IPS-18a (cell line): ENCODE measurements around the gene CFAP61.
"Not testable (repeated sequence)": the region's sequence is repeated elsewhere in the genome, so short reads cannot be mapped to it uniquely, and the experiment has no call there.

ENCODE experiments used
- H3K27ac ChIP-seq: one replicate; pipeline ENCODE4 v1.5.1; 2013; ENCODE audit warnings: low read length
- H3K27me3 ChIP-seq: one replicate; pipeline ENCODE4 v1.6.1; 2013; ENCODE audit warnings: mild to moderate bottlenecking, low read length; ENCODE audit not compliant: control insufficient read depth, insufficient read depth
- H3K36me3 ChIP-seq: one replicate; pipeline ENCODE4 v1.6.1; 2013; ENCODE audit warnings: low read depth, low read length; ENCODE audit not compliant: control insufficient read depth
- H3K4me1 ChIP-seq: one replicate; pipeline ENCODE4 v1.6.1; 2013; ENCODE audit warnings: low read depth, low read length; ENCODE audit not compliant: control insufficient read depth
- H3K4me3 ChIP-seq: one replicate; pipeline ENCODE4 v1.5.1; 2013; ENCODE audit warnings: low read length
- H3K9ac ChIP-seq: one replicate; pipeline ENCODE4 v1.6.1; 2013; ENCODE audit warnings: mild to moderate bottlenecking, low read length, moderate library complexity
- H3K9me3 ChIP-seq: one replicate; pipeline ENCODE4 v1.6.1; 2013; ENCODE audit warnings: low read depth, low read length; ENCODE audit not compliant: control insufficient read depth

The CFAP61 gene

GRCh38 chr20:20215976-20216727 lies 163.8 kb downstream of the CFAP61 start:
- no peak overlapping the region for H3K27ac ChIP-seq
- H3K4me3 ChIP-seq: no peak overlapping the region
- H3K27me3 ChIP-seq: no peaks in the 10 kb centered on the region
- no peaks in the 10 kb centered on the region for H3K36me3 ChIP-seq
- no peak overlapping the region for H3K9ac ChIP-seq
- peaks cover 6% of the 10 kb centered on the region for H3K9me3 ChIP-seq
- H3K4me1 ChIP-seq: peaks cover 9% of the 10 kb centered on the region

GRCh38 chr20:20216941-20217340 lies 164.6 kb downstream of the CFAP61 start:
- H3K9ac ChIP-seq: no peak overlapping the region
- no peak overlapping the region for H3K27ac ChIP-seq
- H3K9me3 ChIP-seq: peaks cover 6% of the 10 kb centered on the region
- H3K36me3 ChIP-seq: no peaks in the 10 kb centered on the region
- no peak overlapping the region for H3K4me3 ChIP-seq
- no peaks in the 10 kb centered on the region for H3K27me3 ChIP-seq
- H3K4me1 ChIP-seq: peaks cover 9% of the 10 kb centered on the region

GRCh38 chr20:20217621-20218020 lies 165.3 kb downstream of the CFAP61 start:
- Histone ChIP-seq H3K4me1 (peaks cover 9% of the 10 kb centered on the region), H3K27me3 (no peaks in the 10 kb centered on the region), H3K27ac (no peak overlapping the region), H3K4me3 (no peak overlapping the region), H3K36me3 (no peaks in the 10 kb centered on the region), H3K9ac (no peak overlapping the region), H3K9me3 (peaks cover 6% of the 10 kb centered on the region)

GRCh38 chr20:20218106-20218505 lies 165.8 kb downstream of the CFAP61 start:
- H3K27ac ChIP-seq, H3K9ac ChIP-seq, H3K9me3 ChIP-seq, H3K4me1 ChIP-seq, H3K4me3 ChIP-seq, H3K27me3 ChIP-seq, H3K36me3 ChIP-seq: not testable (repeated sequence)

GRCh38 chr20:20219016-20219415 lies 166.7 kb downstream of the CFAP61 start:
- no peak overlapping the region for H3K9ac ChIP-seq
- no peaks in the 10 kb centered on the region for H3K36me3 ChIP-seq
- no peaks in the 10 kb centered on the region for H3K27me3 ChIP-seq
- peaks cover 9% of the 10 kb centered on the region for H3K4me1 ChIP-seq
- peaks cover 6% of the 10 kb centered on the region for H3K9me3 ChIP-seq
- no peak overlapping the region for H3K4me3 ChIP-seq
- no peak overlapping the region for H3K27ac ChIP-seq

- no peaks in the 10 kb centered on the region for H3K27me3 ChIP-seq
- H3K27ac ChIP-seq: no peak overlapping the region
- no peak overlapping the region for H3K4me3 ChIP-seq
- H3K9ac ChIP-seq: no peak overlapping the region
- H3K36me3 ChIP-seq: no peaks in the 10 kb centered on the region
- H3K9me3 ChIP-seq: peaks cover 6% of the 10 kb centered on the region
- peaks cover 12% of the 10 kb centered on the region for H3K4me1 ChIP-seq
Measured at GRCh38 chr20:20220134-20220533, 167.8 kb downstream of the CFAP61 start.

GRCh38 chr20:20223981-20224380 lies 171.6 kb downstream of the CFAP61 start:
- no peak overlapping the region for H3K4me3 ChIP-seq
- H3K4me1 ChIP-seq: peaks cover 9% of the 10 kb centered on the region
- H3K9me3 ChIP-seq: no peaks in the 10 kb centered on the region
- H3K9ac ChIP-seq: no peak overlapping the region
- no peak overlapping the region for H3K27ac ChIP-seq
- H3K27me3 ChIP-seq: no peaks in the 10 kb centered on the region
- no peaks in the 10 kb centered on the region for H3K36me3 ChIP-seq

GRCh38 chr20:20224806-20225205 lies 172.5 kb downstream of the CFAP61 start:
- Histone ChIP-seq H3K9ac (no peak overlapping the region), H3K27me3 (no peaks in the 10 kb centered on the region), H3K27ac (no peak overlapping the region), H3K4me3 (no peak overlapping the region), H3K36me3 (no peaks in the 10 kb centered on the region), H3K9me3 (no peaks in the 10 kb centered on the region), H3K4me1 (peaks cover 9% of the 10 kb centered on the region)

- H3K4me1 ChIP-seq: peaks cover 9% of the 10 kb centered on the region
- H3K36me3 ChIP-seq: no peaks in the 10 kb centered on the region
- H3K9me3 ChIP-seq: no peaks in the 10 kb centered on the region
- H3K27ac ChIP-seq: no peak overlapping the region
- no peaks in the 10 kb centered on the region for H3K27me3 ChIP-seq
- no peak overlapping the region for H3K4me3 ChIP-seq
- no peak overlapping the region for H3K9ac ChIP-seq
Measured at GRCh38 chr20:20225325-20226043, 173.2 kb downstream of the CFAP61 start.

GRCh38 chr20:20226554-20226953 lies 174.2 kb downstream of the CFAP61 start:
- Histone ChIP-seq H3K4me3 (no peak overlapping the region), H3K4me1 (peaks cover 9% of the 10 kb centered on the region), H3K36me3 (no peaks in the 10 kb centered on the region), H3K27ac (no peak overlapping the region), H3K9ac (no peak overlapping the region), H3K9me3 (no peaks in the 10 kb centered on the region), H3K27me3 (no peaks in the 10 kb centered on the region)

- H3K36me3 ChIP-seq: no peaks in the 10 kb centered on the region
- H3K4me3 ChIP-seq: no peak overlapping the region
- no peaks in the 10 kb centered on the region for H3K9me3 ChIP-seq
- H3K4me1 ChIP-seq: peaks cover 9% of the 10 kb centered on the region
- H3K27ac ChIP-seq: no peak overlapping the region
- no peak overlapping the region for H3K9ac ChIP-seq
- H3K27me3 ChIP-seq: no peaks in the 10 kb centered on the region
Measured at GRCh38 chr20:20227013-20227571, 174.8 kb downstream of the CFAP61 start.
